HepG2 (cell line): Measurements from ENCODE around the gene KRTAP1-5. TPM values are rescaled to one million over a fixed set of nuclear protein-coding genes. Genes with fewer than 3 reads are reported as not detected.

Experiments
- LCORL ChIP-seq, 2 experiments: fragments of 450-650 bp in 1 of 2; sonication (generic) in 1 of 2; formaldehyde crosslinking in 1 of 2; IDR thresholded peaks; 2 replicates each; pipeline versions ENCODE4 v1.5.0 to v1.6.1; 2017 to 2020; ENCODE audit warnings: antibody characterized with exemption in 1 of 2, missing genetic modification reagents in 1 of 2
- SATB2 ChIP-seq: sonication (generic); formaldehyde crosslinking; IDR thresholded peaks from 2 replicates; pipeline ENCODE4 v1.5.0; 2020; ENCODE audit warnings: missing genetic modification reagents
- ZNF549 ChIP-seq: sonication (generic); formaldehyde crosslinking; IDR thresholded peaks from 2 replicates; pipeline ENCODE4 v1.5.0; 2020; ENCODE audit warnings: missing genetic modification reagents
- polyA plus RNA-seq, 8 experiments: library from polyadenylated mRNA; depleted of rRNA in 3 of 8; stranded (reverse) in 7 of 8; unstranded in 1 of 8; fragments of >200 nt; fragmentation: Illumina TruSeq in 4 of 8; extraction: Trizol in 4 of 8; gene quantifications; 2 replicates each; pipeline versions ENCODE4 v1.2.1 to v1.2.3, GENCODE V29; 2011 to 2016; ENCODE audit warnings: low read depth in 4 of 8, missing spikeins in 1 of 8, mixed read lengths in 1 of 8; ENCODE audit not compliant: insufficient read depth in 1 of 8
- small RNA-seq, 3 experiments: library from RNA; depleted of rRNA; stranded (forward); fragments of <200 nt; gene quantifications; one replicate each; pipeline ENCODE3, GENCODE V24; 2012; ENCODE audit warnings: low read depth in 2 of 3, low replicate concordance in 1 of 3; ENCODE audit not compliant: insufficient read length in 3 of 3, insufficient read depth in 2 of 3
- total RNA-seq, 5 experiments: library from RNA; depleted of rRNA; stranded (reverse); fragments of >200 nt; fragmentation: Illumina TruSeq; extraction: Trizol; gene quantifications; 2 replicates each; pipeline ENCODE4 v1.2.3, GENCODE V29; 2016; ENCODE audit warnings: low read depth in 1 of 5

KRTAP1-5 gene
- total and polyA plus RNA-seq, 2 of the 13 experiments (the other 11 are each of a cell fraction or from before 2014, with no cell fraction given) = 0.09 TPM; not detected in 1

DNA sequence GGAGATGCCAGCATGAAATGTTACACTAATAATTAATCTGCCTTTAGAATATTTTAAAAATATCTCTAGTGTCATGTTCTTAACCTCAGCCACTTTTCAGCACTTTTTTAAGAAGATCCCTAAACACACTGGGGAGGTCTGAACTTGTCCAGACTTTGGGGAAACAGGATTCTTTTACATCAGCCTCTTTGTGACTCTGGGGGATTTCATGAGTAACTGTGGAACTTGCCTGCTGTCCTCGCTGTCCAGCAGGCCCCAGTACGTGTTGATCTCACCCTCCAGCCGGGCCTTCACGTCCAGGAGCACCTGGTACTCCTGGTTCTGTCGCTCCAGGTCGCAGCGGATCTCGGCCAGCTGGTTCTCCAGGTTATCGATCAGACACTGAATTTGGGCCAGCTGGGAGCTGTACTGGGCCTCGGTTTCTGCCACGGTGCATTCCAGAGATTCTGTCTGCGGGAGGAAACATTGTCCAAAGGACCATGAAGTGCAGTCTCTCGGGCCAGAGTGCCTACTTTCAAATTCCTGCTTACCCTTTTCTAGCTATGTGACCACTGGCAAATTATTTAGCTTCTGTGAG is 48.3 kb downstream of the KRTAP1-5 start (continued):
- TF ChIP-seq ZNF549 (CRISPR knock-in tag) = no peak
- TF ChIP-seq LCORL (IDR thresholded peaks at IDR 0.05) = no peak
- TF ChIP-seq LCORL (CRISPR knock-in tag; IDR thresholded peaks at IDR 0.05) = no peak
- TF ChIP-seq SATB2 (CRISPR knock-in tag) = no peak

Small RNA genes within 50 kb of the gene (small RNA-seq; reads per million reads assigned to genes)
- gene KRTAP3-4P = 0 reads per million in 3 experiments

Other genes with a start within 250 kb of the KRTAP1-5 start
Only the 30 nearest of the 38 such genes appear.
- gene KRT10, start 204.6 kb downstream of the KRTAP1-5 start, total RNA-seq (2016; rRNA removed; fragmentation: Illumina TruSeq; extraction: Trizol) = 25.1 and 25.7 TPM in 2 replicates
- gene KRT10, start 204.6 kb downstream of the KRTAP1-5 start, polyA plus RNA-seq (2011; rRNA removed) = 23.0 and 27.5 TPM in 2 replicates
- gene KRT12, start 160.0 kb downstream of the KRTAP1-5 start, total RNA-seq (2016; rRNA removed; fragmentation: Illumina TruSeq; extraction: Trizol) = 0.07 TPM in 1 of 2 replicates, not detected in the other
- 0.09 and 0.31 TPM in 2 replicates for gene KRT12, start 160.0 kb downstream of the KRTAP1-5 start, polyA plus RNA-seq (2011; rRNA removed)
- 0.13 and 0.14 TPM in 2 replicates for gene KRT20, start 142.0 kb downstream of the KRTAP1-5 start, total RNA-seq (2016; rRNA removed; fragmentation: Illumina TruSeq; extraction: Trizol)
- 0.20 and 1.0 TPM in 2 replicates for gene KRT20, start 142.0 kb downstream of the KRTAP1-5 start, polyA plus RNA-seq (2011; rRNA removed)
- 24.7 and 32.9 TPM in 2 replicates for gene KRT23, start 89.6 kb downstream of the KRTAP1-5 start, total RNA-seq (2016; rRNA removed; fragmentation: Illumina TruSeq; extraction: Trizol)
- 48.4 and 51.1 TPM in 2 replicates for gene KRT23, start 89.6 kb downstream of the KRTAP1-5 start, polyA plus RNA-seq (2011; rRNA removed)
- gene KRT39, start 60.3 kb downstream of the KRTAP1-5 start, total RNA-seq (2016; rRNA removed; fragmentation: Illumina TruSeq; extraction: Trizol) = 0.07 TPM in 1 of 2 replicates, not detected in the other
- gene KRT39, start 60.3 kb downstream of the KRTAP1-5 start, polyA plus RNA-seq (2011; rRNA removed) = 1.2 and 1.6 TPM in 2 replicates
- not detected in 2 replicates for gene KRT40, start 42.9 kb downstream of the KRTAP1-5 start, total RNA-seq (2016; rRNA removed; fragmentation: Illumina TruSeq; extraction: Trizol)
- gene KRT40, start 42.9 kb downstream of the KRTAP1-5 start, polyA plus RNA-seq (2011; rRNA removed) = not detected in 2 replicates
- not detected in 2 replicates for gene KRTAP3-3, start 33.0 kb downstream of the KRTAP1-5 start, total RNA-seq (2016; rRNA removed; fragmentation: Illumina TruSeq; extraction: Trizol)
- gene KRTAP3-3, start 33.0 kb downstream of the KRTAP1-5 start, polyA plus RNA-seq (2011; rRNA removed) = not detected in 2 replicates
- gene KRTAP3-2, start 27.3 kb downstream of the KRTAP1-5 start, total RNA-seq (2016; rRNA removed; fragmentation: Illumina TruSeq; extraction: Trizol) = not detected in 2 replicates
- gene KRTAP3-2, start 27.3 kb downstream of the KRTAP1-5 start, polyA plus RNA-seq (2011; rRNA removed) = not detected in 2 replicates
- gene KRTAP3-1, start 18.1 kb downstream of the KRTAP1-5 start, total RNA-seq (2016; rRNA removed; fragmentation: Illumina TruSeq; extraction: Trizol) = 0.29 and 0.81 TPM in 2 replicates
- gene KRTAP3-1, start 18.1 kb downstream of the KRTAP1-5 start, polyA plus RNA-seq (2011; rRNA removed) = 3.7 and 3.8 TPM in 2 replicates
- not detected in 2 replicates for gene KRTAP1-4, start 3.0 kb upstream of the KRTAP1-5 start, total RNA-seq (2016; rRNA removed; fragmentation: Illumina TruSeq; extraction: Trizol)
- not detected in 2 replicates for gene KRTAP1-4, start 3.0 kb upstream of the KRTAP1-5 start, polyA plus RNA-seq (2011; rRNA removed)
- gene KRTAP1-3, start 7.7 kb upstream of the KRTAP1-5 start, total RNA-seq (2016; rRNA removed; fragmentation: Illumina TruSeq; extraction: Trizol) = not detected in 2 replicates
- gene KRTAP1-3, start 7.7 kb upstream of the KRTAP1-5 start, polyA plus RNA-seq (2011; rRNA removed) = not detected in 2 replicates
- gene KRTAP1-1, start 14.2 kb upstream of the KRTAP1-5 start, total RNA-seq (2016; rRNA removed; fragmentation: Illumina TruSeq; extraction: Trizol) = not detected in 2 replicates
- gene KRTAP1-1, start 14.2 kb upstream of the KRTAP1-5 start, polyA plus RNA-seq (2011; rRNA removed) = not detected in 2 replicates
- not detected in 2 replicates for gene KRTAP2-1, start 20.1 kb upstream of the KRTAP1-5 start, total RNA-seq (2016; rRNA removed; fragmentation: Illumina TruSeq; extraction: Trizol)
- gene KRTAP2-1, start 20.1 kb upstream of the KRTAP1-5 start, polyA plus RNA-seq (2011; rRNA removed) = not detected in 2 replicates
- gene KRTAP2-2, start 28.0 kb upstream of the KRTAP1-5 start, total RNA-seq (2016; rRNA removed; fragmentation: Illumina TruSeq; extraction: Trizol) = not detected in 2 replicates
- not detected in 2 replicates for gene KRTAP2-2, start 28.0 kb upstream of the KRTAP1-5 start, polyA plus RNA-seq (2011; rRNA removed)
- not detected in 2 replicates for gene KRTAP2-3, start 32.9 kb upstream of the KRTAP1-5 start, total RNA-seq (2016; rRNA removed; fragmentation: Illumina TruSeq; extraction: Trizol)
- gene KRTAP2-3, start 32.9 kb upstream of the KRTAP1-5 start, polyA plus RNA-seq (2011; rRNA removed) = 0.24 and 0.25 TPM in 2 replicates
- gene KRTAP2-4, start 38.7 kb upstream of the KRTAP1-5 start, total RNA-seq (2016; rRNA removed; fragmentation: Illumina TruSeq; extraction: Trizol) = not detected in 2 replicates
- gene KRTAP2-4, start 38.7 kb upstream of the KRTAP1-5 start, polyA plus RNA-seq (2011; rRNA removed) = not detected in 2 replicates
- not detected in 2 replicates for gene KRTAP4-7, start 56.9 kb upstream of the KRTAP1-5 start, total RNA-seq (2016; rRNA removed; fragmentation: Illumina TruSeq; extraction: Trizol)
- not detected in 2 replicates for gene KRTAP4-7, start 56.9 kb upstream of the KRTAP1-5 start, polyA plus RNA-seq (2011; rRNA removed)
- gene KRTAP4-8, start 70.9 kb upstream of the KRTAP1-5 start, total RNA-seq (2016; rRNA removed; fragmentation: Illumina TruSeq; extraction: Trizol) = not detected in 2 replicates
- not detected in 2 replicates for gene KRTAP4-8, start 70.9 kb upstream of the KRTAP1-5 start, polyA plus RNA-seq (2011; rRNA removed)
- not detected in 2 replicates for gene KRTAP4-16, start 75.0 kb upstream of the KRTAP1-5 start, total RNA-seq (2016; rRNA removed; fragmentation: Illumina TruSeq; extraction: Trizol)
- gene KRTAP4-16, start 75.0 kb upstream of the KRTAP1-5 start, polyA plus RNA-seq (2011; rRNA removed) = not detected in 2 replicates
- not detected in 2 replicates for gene KRTAP4-9, start 78.2 kb upstream of the KRTAP1-5 start, total RNA-seq (2016; rRNA removed; fragmentation: Illumina TruSeq; extraction: Trizol)
- not detected in 2 replicates for gene KRTAP4-9, start 78.2 kb upstream of the KRTAP1-5 start, polyA plus RNA-seq (2011; rRNA removed)
- gene KRTAP4-11, start 91.2 kb upstream of the KRTAP1-5 start, total RNA-seq (2016; rRNA removed; fragmentation: Illumina TruSeq; extraction: Trizol) = not detected in 2 replicates
- not detected in 2 replicates for gene KRTAP4-11, start 91.2 kb upstream of the KRTAP1-5 start, polyA plus RNA-seq (2011; rRNA removed)
- gene KRTAP4-12, start 97.0 kb upstream of the KRTAP1-5 start, total RNA-seq (2016; rRNA removed; fragmentation: Illumina TruSeq; extraction: Trizol) = not detected in 2 replicates
- not detected in 2 replicates for gene KRTAP4-12, start 97.0 kb upstream of the KRTAP1-5 start, polyA plus RNA-seq (2011; rRNA removed)
- not detected in 2 replicates for gene KRTAP4-6, start 113.3 kb upstream of the KRTAP1-5 start, total RNA-seq (2016; rRNA removed; fragmentation: Illumina TruSeq; extraction: Trizol)
- gene KRTAP4-6, start 113.3 kb upstream of the KRTAP1-5 start, polyA plus RNA-seq (2011; rRNA removed) = not detected in 2 replicates
- not detected in 2 replicates for gene KRTAP4-5, start 122.6 kb upstream of the KRTAP1-5 start, total RNA-seq (2016; rRNA removed; fragmentation: Illumina TruSeq; extraction: Trizol)
- gene KRTAP4-5, start 122.6 kb upstream of the KRTAP1-5 start, polyA plus RNA-seq (2011; rRNA removed) = not detected in 2 replicates
- not detected in 2 replicates for gene KRTAP4-4, start 133.5 kb upstream of the KRTAP1-5 start, total RNA-seq (2016; rRNA removed; fragmentation: Illumina TruSeq; extraction: Trizol)
- gene KRTAP4-4, start 133.5 kb upstream of the KRTAP1-5 start, polyA plus RNA-seq (2011; rRNA removed) = not detected in 2 replicates
- not detected in 2 replicates for gene KRTAP4-3, start 141.0 kb upstream of the KRTAP1-5 start, total RNA-seq (2016; rRNA removed; fragmentation: Illumina TruSeq; extraction: Trizol)
- not detected in 2 replicates for gene KRTAP4-3, start 141.0 kb upstream of the KRTAP1-5 start, polyA plus RNA-seq (2011; rRNA removed)
- gene KRTAP4-2, start 151.0 kb upstream of the KRTAP1-5 start, total RNA-seq (2016; rRNA removed; fragmentation: Illumina TruSeq; extraction: Trizol) = not detected in 2 replicates
- gene KRTAP4-2, start 151.0 kb upstream of the KRTAP1-5 start, polyA plus RNA-seq (2011; rRNA removed) = not detected in 2 replicates
- gene KRTAP4-1, start 157.7 kb upstream of the KRTAP1-5 start, total RNA-seq (2016; rRNA removed; fragmentation: Illumina TruSeq; extraction: Trizol) = not detected in 2 replicates
- not detected in 2 replicates for gene KRTAP4-1, start 157.7 kb upstream of the KRTAP1-5 start, polyA plus RNA-seq (2011; rRNA removed)
- gene KRTAP9-1, start 162.7 kb upstream of the KRTAP1-5 start, total RNA-seq (2016; rRNA removed; fragmentation: Illumina TruSeq; extraction: Trizol) = not detected in 2 replicates
- not detected in 2 replicates for gene KRTAP9-1, start 162.7 kb upstream of the KRTAP1-5 start, polyA plus RNA-seq (2011; rRNA removed)
- gene KRTAP9-2, start 199.4 kb upstream of the KRTAP1-5 start, total RNA-seq (2016; rRNA removed; fragmentation: Illumina TruSeq; extraction: Trizol) = not detected in 2 replicates
- gene KRTAP9-2, start 199.4 kb upstream of the KRTAP1-5 start, polyA plus RNA-seq (2011; rRNA removed) = not detected in 2 replicates